Activated CD8-positive, alpha-beta memory T cell treated with anti-CD3 and anti-CD28 coated beads for 48 hours (primary cell): Measurements from ENCODE around the gene IFTAP.

ENCODE experiments used
- DNase-seq, 3 experiments: peaks; one replicate each; pipeline ENCODE4 v3.0.0-alpha.2; 2020; ENCODE audit warnings: low read depth in 2 of 3, low spot score in 2 of 3

IFTAP gene

GRCh38 chr11:36596880-36597279 is 2.6 kb downstream of the IFTAP start:
- DNase-seq: no peak

- DNase-seq: no peak
These were observed 3.7 kb downstream of the IFTAP start, which contains the start of gene RAG2 for GRCh38 chr11:36598051-36598450. TSS of gene RAG2 (minus strand) at chr11:36598236. CDS start at chr11:36594168, 4,068 bp downstream.

GRCh38 chr11:36600180-36600579 is 5.9 kb downstream of the IFTAP start:
- DNase-seq: no peak

GRCh38 chr11:36601155-36601554 is 6.9 kb downstream of the IFTAP start:
- no peak for DNase-seq

GRCh38 chr11:36602135-36602534 is 7.8 kb downstream of the IFTAP start:
- no peak for DNase-seq

GRCh38 chr11:36605221-36606216 is 11.2 kb downstream of the IFTAP start:
- DNase-seq: no peak

GRCh38 chr11:36608491-36609199 is 14.3 kb downstream of the IFTAP start:
- no peak for DNase-seq

GRCh38 chr11:36609383-36609782 is 15.1 kb downstream of the IFTAP start:
- DNase-seq: no peak

- no peak for DNase-seq
These were observed 21.5 kb downstream of the IFTAP start for GRCh38 chr11:36615826-36616225.

- DNase-seq: no peak
These were observed 23.5 kb downstream of the IFTAP start for GRCh38 chr11:36617543-36618362.

- no peak for DNase-seq
These were observed 24.2 kb downstream of the IFTAP start for GRCh38 chr11:36618363-36619047.

- no peak for DNase-seq
These were observed 25.2 kb downstream of the IFTAP start for GRCh38 chr11:36619502-36619901.

- DNase-seq: no peak
These were observed 25.9 kb downstream of the IFTAP start for GRCh38 chr11:36620246-36620645.

GRCh38 chr11:36622431-36623136 is 28.3 kb downstream of the IFTAP start:
- DNase-seq: no peak

GRCh38 chr11:36623494-36623893 is 29.2 kb downstream of the IFTAP start:
- DNase-seq: no peak

- DNase-seq: no peak
These were observed 32.7 kb downstream of the IFTAP start for GRCh38 chr11:36627006-36627405.

- DNase-seq: no peak
These were observed 33.2 kb downstream of the IFTAP start for GRCh38 chr11:36627471-36627870.

- DNase-seq: no peak
These were observed 33.8 kb downstream of the IFTAP start for GRCh38 chr11:36628141-36628540.

GRCh38 chr11:36628765-36629244 is 34.5 kb downstream of the IFTAP start:
- DNase-seq: no peak

- DNase-seq: no peak
These were observed 37.5 kb downstream of the IFTAP start for GRCh38 chr11:36631774-36632173.
